H1 (cell line): ENCODE results near the gene CTNND2.
A peak's percentile ranks its signal among the peaks of the same experiment; 100 is the strongest.

ENCODE experiments used
- ATF3 ChIP-seq: IDR thresholded peaks from 2 replicates; pipeline ENCODE4 v1.6.1; 2011; ENCODE audit warnings: low read depth, mild to moderate bottlenecking, low read length; ENCODE audit not compliant: insufficient read depth
- CTCF ChIP-seq, 3 experiments: IDR thresholded peaks; 1 replicate in 2 of 3; 2 replicates in 1 of 3; pipeline versions ENCODE4 v1.5.1 to v1.6.1; 2011; ENCODE audit warnings: low read length in 3 of 3, mild to moderate bottlenecking in 3 of 3, inconsistent platforms in 2 of 3, low read depth in 1 of 3, moderate library complexity in 1 of 3; ENCODE audit not compliant: insufficient read depth in 1 of 3; ENCODE audit errors: control extremely low read depth in 1 of 3
- EGR1 ChIP-seq: IDR thresholded peaks from 2 replicates; pipeline ENCODE4 v1.6.1; 2011; ENCODE audit warnings: low read depth, low read length, borderline replicate concordance
- EZH2 ChIP-seq: fragments of 200-600 bp; sonication (generic); IDR thresholded peaks from 2 replicates; pipeline ENCODE4 v1.7.1; 2012; ENCODE audit warnings: low read depth, mild to moderate bottlenecking, moderate library complexity, low read length, inconsistent platforms; ENCODE audit not compliant: severe bottlenecking
- HDAC2 ChIP-seq, 2 experiments: fragments of 300-600 bp in 1 of 2; sonication (generic) in 1 of 2; IDR thresholded peaks; 2 replicates each; pipeline ENCODE4 v1.6.1; 2011 to 2012; ENCODE audit warnings: low read depth in 2 of 2, low read length in 2 of 2, mild to moderate bottlenecking in 2 of 2, moderate library complexity in 2 of 2, borderline replicate concordance in 1 of 2, inconsistent platforms in 1 of 2
- JUND ChIP-seq: IDR thresholded peaks from 2 replicates; pipeline ENCODE4 v1.6.1; 2011; ENCODE audit warnings: mild to moderate bottlenecking, improper control_type of control experiment, low read length
- POLR2A ChIP-seq, 2 experiments: IDR thresholded peaks; 1 replicate in 1 of 2; 2 replicates in 1 of 2; pipeline ENCODE4 v1.6.1; 2011; ENCODE audit warnings: low read depth in 2 of 2, low read length in 2 of 2, mild to moderate bottlenecking in 2 of 2; ENCODE audit errors: control extremely low read depth in 1 of 2
- POLR2AphosphoS5 ChIP-seq: IDR thresholded peaks from 2 replicates; pipeline ENCODE4 v1.6.1; 2011; ENCODE audit warnings: low read depth, low read length
- YY1 ChIP-seq: IDR thresholded peaks from 2 replicates; pipeline ENCODE4 v1.6.1; 2011; ENCODE audit warnings: low read depth, mild to moderate bottlenecking, low read length

- TF ChIP-seq HDAC2 (IDR thresholded peaks at IDR 0.05; ENCODE audit: borderline replicate concordance in 1 of 2, low read depth in 2 of 2, low read length in 2 of 2) (no peak), POLR2A (IDR thresholded peaks at IDR 0.05; ENCODE audit: control extremely low read depth in 1 of 2, low read depth in 2 of 2, low read length in 2 of 2) (no peak), CTCF (IDR thresholded peaks at IDR 0.05; ENCODE audit: control extremely low read depth in 1 of 3, insufficient read depth in 1 of 3, low read depth in 1 of 3, low read length in 3 of 3) (peak; percentile 70 to 77 (median 76)), EGR1 (no peak), ATF3 (no peak), JUND (no peak), YY1 (peak; percentile 82), POLR2AphosphoS5 (no peak), EZH2 (no peak)
These were observed 829.0 kb downstream of the CTNND2 start for GRCh38 chr5:11075035-11075805.
